HG03103 (cell line): ENCODE data around the gene TRIM9.

Experiments
- ATAC-seq: cut with Tn5 transposase; IDR thresholded peaks from one replicate; pipeline ENCODE4 v1.9.1; 2021; ENCODE audit warnings: low read depth; ENCODE audit not compliant: unreplicated experiment

Gene TRIM9

DNA sequence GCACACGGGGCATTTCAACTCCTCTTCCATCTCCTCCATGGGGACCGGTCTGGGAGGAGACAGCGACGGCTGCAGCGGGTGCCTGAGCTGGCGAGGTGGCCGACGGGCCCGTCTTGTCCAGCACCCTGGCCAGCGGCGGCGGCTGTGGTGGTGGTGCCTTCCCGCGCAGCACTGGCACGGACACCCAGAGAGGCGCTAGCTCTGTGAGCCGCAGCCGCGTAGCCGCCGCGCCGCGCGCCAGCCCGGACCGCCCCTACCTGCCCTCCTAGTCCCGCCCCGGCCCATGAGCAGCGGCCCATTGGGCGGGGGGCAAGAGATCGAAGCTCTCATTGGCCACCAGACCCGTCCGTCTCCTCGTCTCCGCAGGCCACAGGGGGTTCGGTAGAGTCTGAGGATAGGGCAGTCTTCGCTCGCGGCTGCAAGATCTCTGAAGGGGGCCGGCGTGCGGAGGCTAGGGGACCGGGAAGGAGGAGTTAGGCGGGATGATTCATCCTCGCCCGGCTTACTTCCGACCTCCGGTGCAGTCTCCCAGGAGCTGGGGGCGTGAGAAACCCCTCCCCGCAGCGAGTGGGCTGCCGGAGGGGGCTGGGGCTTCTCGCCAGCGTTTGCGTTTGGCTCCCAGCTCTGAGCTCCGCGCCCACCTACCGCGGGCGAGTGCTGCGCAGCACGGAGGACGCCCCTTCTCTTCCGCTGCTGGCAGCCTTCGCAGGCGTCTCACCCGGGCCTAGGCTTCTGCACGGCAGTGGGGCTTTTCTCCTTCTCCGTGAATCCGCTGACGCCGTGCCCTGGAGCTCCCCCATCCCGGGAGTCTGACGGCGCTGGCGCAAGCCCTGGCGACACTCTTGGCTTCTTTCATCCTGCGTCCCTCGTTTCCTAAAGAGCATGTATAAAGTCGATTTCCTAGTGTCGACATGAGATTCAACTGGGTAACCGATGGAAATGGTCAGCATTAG is at the start of gene TRIM9:
Gene TRIM9 (minus strand): TSS at position 205 of the 953 bp plus-strand sequence. CDS start 166 bp downstream, at position 39.
- peak; percentile 99 for ATAC-seq

- no peak for ATAC-seq
Observed at GRCh38 chr14:51140856-51141255, 46.0 kb upstream of the TRIM9 start.

DNA sequence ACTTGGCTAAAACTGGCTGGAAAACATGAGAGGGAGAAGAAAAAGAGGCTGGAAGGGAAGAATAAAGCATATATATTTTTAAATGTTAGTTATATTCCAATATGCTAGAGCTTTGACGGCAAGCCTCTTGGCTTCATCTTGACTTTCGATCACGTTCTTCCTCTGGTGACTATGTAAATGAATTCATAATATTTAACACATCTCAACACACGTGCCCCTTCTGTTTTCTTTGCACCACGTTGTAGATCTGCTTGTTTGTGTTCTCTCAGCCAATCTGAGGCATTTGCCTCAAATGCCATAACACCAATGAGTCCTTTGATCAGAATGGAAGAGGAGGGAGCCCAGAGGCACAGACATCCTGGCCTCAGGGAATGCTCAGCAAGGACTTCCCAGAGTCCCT is 45.4 kb upstream of the TRIM9 start:
- ATAC-seq, result no peak

DNA sequence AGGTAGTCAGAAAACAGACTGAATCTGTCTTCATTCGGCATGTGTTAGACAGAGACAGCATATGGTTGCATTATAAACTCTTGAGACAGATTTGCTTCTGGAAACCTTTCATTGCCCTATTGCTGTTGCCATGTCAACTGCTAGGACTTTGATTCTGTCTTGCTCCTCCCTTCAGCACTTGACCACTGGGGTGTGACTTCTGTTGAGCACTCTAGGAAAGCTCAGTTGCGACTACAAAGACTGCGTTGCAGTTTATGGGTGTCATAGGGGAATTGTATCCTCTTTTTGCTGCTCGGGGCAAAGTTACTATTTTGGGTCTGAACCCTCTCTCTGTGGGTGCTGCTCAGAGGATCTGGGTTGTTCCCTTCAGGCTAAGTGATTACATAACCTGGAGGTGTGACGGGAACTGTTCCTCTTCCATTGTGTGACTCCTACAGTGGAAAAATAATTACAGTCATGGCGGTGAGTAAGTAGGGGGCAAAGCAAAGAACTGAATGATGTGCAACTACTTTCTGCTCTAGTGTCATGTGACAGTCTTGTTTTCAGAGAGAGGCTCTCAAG is 44.3 kb upstream of the TRIM9 start:
- ATAC-seq, result no peak

DNA sequence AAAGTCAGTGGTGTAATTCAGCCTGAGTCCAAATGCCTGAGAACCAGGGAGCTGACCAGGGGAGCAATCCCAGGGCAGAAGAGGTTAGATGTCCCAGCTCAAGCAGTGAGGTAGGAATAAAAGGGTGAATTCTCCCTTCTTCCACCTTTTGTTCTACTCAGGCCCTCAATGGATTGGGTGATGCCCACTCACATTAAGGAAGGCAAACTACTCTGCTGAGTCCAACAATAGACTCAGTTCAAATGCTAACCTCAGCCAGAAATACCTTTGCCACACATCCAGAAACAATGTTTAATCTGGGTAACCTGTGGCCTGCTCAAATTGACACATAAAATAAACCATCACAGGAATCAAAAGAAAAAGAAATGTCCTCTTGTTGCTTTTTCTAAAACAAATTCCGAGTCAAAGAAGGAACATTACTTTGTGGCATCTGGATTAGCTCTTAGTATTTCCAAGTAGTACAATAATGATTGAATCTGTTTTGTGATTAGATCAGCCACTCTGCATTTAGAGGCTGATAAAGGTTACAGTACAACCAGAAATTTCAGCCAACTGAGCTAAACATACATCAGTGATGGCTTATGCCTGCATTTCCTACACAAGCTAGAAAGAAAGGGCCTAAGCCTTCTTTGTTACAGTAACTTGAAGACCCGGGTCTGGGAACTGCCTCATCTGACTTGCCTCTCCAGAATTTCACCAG is 43.6 kb upstream of the TRIM9 start:
- ATAC-seq, result no peak

DNA sequence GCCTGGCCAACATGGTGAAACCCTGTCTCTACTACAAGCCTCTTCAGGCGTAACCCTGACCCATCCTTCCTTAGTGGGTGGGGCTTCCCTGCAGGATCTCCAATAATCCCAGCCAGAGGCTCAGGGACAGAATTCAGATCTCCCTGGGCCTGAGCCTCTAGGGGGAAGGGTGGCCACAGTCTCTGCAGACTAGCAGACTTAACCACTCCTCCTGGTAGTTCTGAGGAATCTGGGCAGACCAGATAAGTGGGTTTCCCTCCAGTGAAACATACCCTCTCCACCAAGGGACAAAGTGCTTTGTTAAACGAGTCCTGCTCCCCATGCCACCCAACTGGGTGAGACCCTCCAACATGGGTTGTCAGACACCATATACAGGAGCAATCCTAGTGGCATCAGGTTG is 36.6 kb upstream of the TRIM9 start:
- no peak for ATAC-seq

DNA sequence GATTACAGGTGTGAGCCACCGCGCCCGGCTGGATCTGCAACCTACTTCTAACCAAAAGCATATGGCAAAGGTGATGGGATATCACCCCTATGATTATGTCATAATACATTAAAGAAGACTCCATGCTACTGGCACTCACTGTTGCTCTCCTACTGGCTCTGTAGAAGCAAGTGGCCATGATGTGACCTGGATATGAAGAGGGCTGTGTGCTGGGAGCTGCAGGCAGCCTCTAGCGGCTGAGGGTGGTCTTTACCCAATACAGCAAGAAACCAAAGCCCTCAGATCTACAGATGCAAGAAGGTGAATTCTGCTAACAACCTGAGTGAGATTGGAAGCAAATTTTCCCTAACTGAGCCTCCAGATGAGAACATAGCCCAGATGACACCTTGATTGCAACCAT is 34.2 kb upstream of the TRIM9 start:
- no peak for ATAC-seq

DNA sequence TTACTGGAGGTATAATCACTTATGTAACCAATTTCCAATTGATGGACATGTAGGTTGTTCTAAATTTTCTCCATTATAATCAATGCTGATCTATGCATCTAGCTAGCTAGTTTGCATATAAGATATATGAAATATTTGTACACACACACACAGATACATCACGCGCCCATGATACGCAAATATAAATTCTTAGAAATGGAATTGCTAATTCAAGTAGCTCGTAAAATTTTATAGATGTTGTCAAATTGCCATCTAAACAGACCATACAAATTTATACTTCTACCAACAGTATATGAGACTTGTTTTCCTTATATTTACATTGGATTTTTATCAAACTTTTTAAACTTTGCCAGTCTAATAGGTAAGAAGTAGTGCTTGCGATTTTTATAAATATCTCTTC is 29.1 kb upstream of the TRIM9 start:
- ATAC-seq, result no peak

DNA sequence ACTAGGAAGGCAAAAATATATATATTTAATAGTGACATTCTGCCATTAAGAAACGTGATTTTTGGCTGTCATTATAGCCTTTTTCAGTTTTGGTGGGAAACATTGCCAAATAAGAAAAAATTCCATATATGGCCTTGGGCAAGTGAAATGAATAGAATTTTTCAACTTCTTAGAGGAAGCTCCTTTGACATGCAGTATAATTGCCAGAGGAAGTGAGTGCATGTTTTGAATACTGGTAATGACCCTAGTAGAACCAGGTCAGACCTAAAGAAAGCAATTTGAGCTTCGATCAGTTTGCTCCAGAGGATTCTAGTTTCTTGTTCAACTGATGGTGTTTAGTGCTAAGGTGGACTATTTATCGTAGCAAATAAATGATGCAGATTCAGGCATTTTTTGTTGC is 26.2 kb upstream of the TRIM9 start:
- ATAC-seq, result no peak

DNA sequence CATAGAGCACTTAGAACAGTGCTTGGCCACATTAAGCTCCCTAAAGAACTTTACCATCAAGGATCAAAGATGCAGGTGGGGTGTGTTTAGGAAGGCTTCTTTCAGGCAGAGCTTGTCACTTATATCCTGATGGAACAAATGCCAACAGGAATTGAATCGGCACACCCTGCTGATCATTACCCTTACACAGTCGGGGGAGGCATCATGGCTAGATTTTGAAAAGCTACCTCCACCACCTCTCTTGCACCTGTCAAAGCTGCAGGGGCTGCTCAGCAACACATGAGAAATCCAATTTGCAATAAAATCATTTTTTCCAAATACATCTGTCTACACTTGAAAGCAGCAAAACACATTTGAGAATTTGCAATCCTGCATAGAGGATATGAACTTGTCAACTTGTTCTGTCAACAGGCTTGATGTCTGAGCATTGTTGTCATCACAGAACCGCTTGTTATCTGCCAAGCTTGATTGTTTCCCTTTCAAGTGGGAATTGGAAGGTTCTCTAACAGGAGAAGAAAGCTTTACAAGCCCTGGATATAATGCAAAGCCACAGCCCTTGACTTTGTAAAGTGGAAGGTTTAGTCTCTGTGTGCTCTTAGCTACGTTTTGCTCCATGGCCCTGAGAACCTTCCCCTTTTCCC is 24.6 kb upstream of the TRIM9 start:
- no peak for ATAC-seq

- no peak for ATAC-seq
Observed at GRCh38 chr14:51118993-51119392, 24.1 kb upstream of the TRIM9 start.

- no peak for ATAC-seq
Observed at GRCh38 chr14:51117593-51117992, 22.7 kb upstream of the TRIM9 start.

GRCh38 chr14:51116682-51117081 is 21.8 kb upstream of the TRIM9 start:
- no peak for ATAC-seq

GRCh38 chr14:51109651-51110050 is 14.7 kb upstream of the TRIM9 start:
- no peak for ATAC-seq

DNA sequence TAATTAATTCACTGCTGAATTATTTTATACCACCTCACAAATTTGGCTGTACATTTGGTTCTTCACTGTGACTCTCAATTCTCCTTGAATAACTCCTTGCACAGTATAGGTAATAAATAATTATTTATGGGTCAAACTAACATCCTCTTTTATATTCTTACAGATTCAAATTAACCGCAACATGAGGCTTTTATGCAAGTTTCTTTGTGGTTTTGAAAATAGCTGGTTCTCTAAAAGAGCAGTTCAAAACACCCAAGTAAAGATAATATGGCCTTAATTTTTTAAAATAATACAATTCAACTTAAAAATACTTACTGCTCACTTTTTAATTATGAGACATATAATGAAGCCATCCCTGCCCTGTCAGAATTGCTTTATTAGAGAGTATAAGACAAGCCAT is 12.9 kb upstream of the TRIM9 start:
- ATAC-seq, result no peak

DNA sequence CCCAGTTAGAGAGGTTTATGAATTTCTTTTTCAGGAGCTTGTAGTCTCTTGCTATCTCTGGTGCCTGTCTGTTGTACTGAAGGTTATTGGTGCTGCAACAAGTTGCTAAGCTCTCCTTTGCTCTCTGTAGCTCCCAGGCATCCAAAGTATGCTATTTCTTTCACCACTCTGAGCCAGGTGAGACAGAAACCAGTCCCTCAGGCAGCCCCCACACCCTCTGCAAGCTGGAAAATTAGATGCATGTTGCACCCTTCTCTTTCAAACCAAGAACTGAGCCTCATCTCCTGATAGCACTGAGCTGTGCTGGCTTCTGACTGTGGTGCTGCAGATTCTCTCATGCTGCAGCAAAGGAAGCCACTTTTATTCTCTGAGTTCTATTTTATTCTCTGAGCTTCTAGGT is 9.6 kb upstream of the TRIM9 start:
- no peak for ATAC-seq

GRCh38 chr14:51097287-51097686 is 2.4 kb upstream of the TRIM9 start:
- no peak for ATAC-seq

- ATAC-seq, result no peak
Observed at GRCh38 chr14:51096870-51097269, 2.0 kb upstream of the TRIM9 start.

DNA sequence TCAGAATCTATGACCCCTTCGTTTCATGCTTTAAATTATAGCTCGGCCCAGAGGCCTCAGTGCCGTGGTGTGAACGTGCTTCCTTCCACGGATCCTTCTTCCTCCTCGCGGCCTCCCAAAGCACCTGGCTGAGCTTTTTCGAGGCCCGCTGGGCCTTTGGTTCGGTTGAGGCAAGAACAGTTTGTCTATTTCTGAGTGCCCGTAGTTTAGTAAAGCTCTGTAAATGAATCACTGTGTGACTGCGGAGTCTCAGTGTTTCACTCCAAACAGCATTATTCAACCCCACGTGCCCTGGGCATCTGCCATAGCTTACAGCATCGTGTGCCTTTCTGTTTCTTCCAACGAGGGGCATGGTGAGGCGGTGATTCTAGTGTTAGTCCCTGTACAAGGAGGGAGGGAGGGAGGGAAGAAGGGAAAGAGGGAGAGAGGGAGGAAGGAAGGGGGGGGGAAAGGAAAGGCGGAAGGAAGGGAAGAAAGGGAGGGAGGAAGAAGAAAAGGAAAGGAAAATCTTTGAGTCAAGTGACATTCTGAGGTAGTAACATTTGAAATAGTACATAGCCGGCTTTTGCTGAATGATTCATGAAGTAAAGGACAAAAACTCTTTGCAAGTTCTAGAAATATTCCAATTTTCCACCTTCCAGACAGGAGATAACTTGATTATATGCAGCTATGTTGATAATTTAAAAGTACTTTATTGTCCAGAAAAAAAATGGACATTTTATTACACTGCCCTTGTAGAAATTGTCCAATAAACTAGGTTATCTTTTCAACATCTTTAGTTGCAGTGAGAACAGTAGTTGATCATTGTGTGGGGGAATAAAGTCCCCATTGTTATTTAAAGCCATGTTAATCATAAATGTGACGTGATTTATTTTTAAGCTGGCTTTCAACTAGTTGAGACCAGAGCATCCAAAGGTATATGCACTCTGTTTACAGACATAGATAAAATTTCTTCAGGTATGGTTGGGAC is 1.2 kb upstream of the TRIM9 start:
- ATAC-seq, result no peak

- ATAC-seq, result no peak
Observed at GRCh38 chr14:51094282-51094821, 553 bp downstream of the TRIM9 start.
